Astrocyte (in vitro differentiated cells and primary cell): ENCODE data around the gene EVC2. TPM values are rescaled to one million over a fixed set of nuclear protein-coding genes. Genes with fewer than 3 reads are reported as not detected.

Source experiments
- DNase-seq: peaks from one replicate; pipeline ENCODE4 v3.0.0-alpha.2; 2010; ENCODE audit warnings: low read depth
- FAIRE-seq: peaks from 2 replicates; lab custom pipeline; 2011; peaks lifted over from hg19 to GRCh38; lab: Jason Lieb, UNC
- H2AFZ ChIP-seq: 2 replicates; pipeline ENCODE4 v1.6.0; 2012; ENCODE audit warnings: low read depth, low read length, inconsistent platforms
- H3K27ac ChIP-seq: 2 replicates; pipeline ENCODE4 v1.5.1; 2011; ENCODE audit warnings: low read depth, low read length, inconsistent platforms
- H3K27me3 ChIP-seq: 2 replicates; pipeline ENCODE4 v1.6.0; 2011; ENCODE audit warnings: low read length, inconsistent platforms; ENCODE audit not compliant: insufficient read depth
- H3K36me3 ChIP-seq: 2 replicates; pipeline ENCODE4 v1.5.1; 2011; ENCODE audit warnings: low read length, inconsistent platforms; ENCODE audit not compliant: insufficient read depth
- H3K4me1 ChIP-seq: 2 replicates; pipeline ENCODE4 v1.5.1; 2011; ENCODE audit warnings: low read length, inconsistent platforms; ENCODE audit not compliant: insufficient read depth
- H3K4me2 ChIP-seq: 2 replicates; pipeline ENCODE4 v1.6.0; 2012; ENCODE audit warnings: low read length, inconsistent platforms
- H3K4me3 ChIP-seq: 2 replicates; pipeline ENCODE4 v1.5.1; 2011; ENCODE audit warnings: low read depth, mild to moderate bottlenecking, low read length, inconsistent platforms; ENCODE audit not compliant: insufficient read depth
- H3K79me2 ChIP-seq: 2 replicates; pipeline ENCODE4 v1.6.0; 2012; ENCODE audit warnings: mild to moderate bottlenecking, low read length, inconsistent platforms; ENCODE audit not compliant: insufficient read depth
- H3K9ac ChIP-seq: 2 replicates; pipeline ENCODE4 v1.6.0; 2012; ENCODE audit warnings: mild to moderate bottlenecking, low read length, inconsistent platforms
- H3K9me3 ChIP-seq: 2 replicates; pipeline ENCODE4 v1.5.1; 2012; ENCODE audit warnings: low read depth, mild to moderate bottlenecking, low read length, inconsistent platforms; ENCODE audit not compliant: insufficient read depth
- H4K20me1 ChIP-seq: 2 replicates; pipeline ENCODE4 v1.6.0; 2012; ENCODE audit warnings: low read length, inconsistent platforms; ENCODE audit not compliant: insufficient read depth
- H3K27ac Mint-ChIP-seq: one replicate; pipeline ENCODE4 v1.8.0; 2021; ENCODE audit warnings: mild to moderate bottlenecking, mixed read lengths; ENCODE audit not compliant: unreplicated experiment
- H3K27me3 Mint-ChIP-seq: one replicate; pipeline ENCODE4 v1.8.0; 2021; ENCODE audit warnings: low read depth, mixed read lengths; ENCODE audit not compliant: unreplicated experiment
- H3K36me3 Mint-ChIP-seq: one replicate; pipeline ENCODE4 v1.8.0; 2021; ENCODE audit warnings: low read depth, mixed read lengths; ENCODE audit not compliant: unreplicated experiment
- H3K4me1 Mint-ChIP-seq: one replicate; pipeline ENCODE4 v1.8.0; 2021; ENCODE audit warnings: low read depth, mixed read lengths; ENCODE audit not compliant: unreplicated experiment
- H3K4me3 Mint-ChIP-seq: one replicate; pipeline ENCODE4 v1.8.0; 2021; ENCODE audit warnings: mild to moderate bottlenecking, moderate library complexity, mixed read lengths; ENCODE audit not compliant: unreplicated experiment
- H3K9me3 Mint-ChIP-seq: one replicate; pipeline ENCODE4 v1.8.0; 2021; ENCODE audit warnings: mild to moderate bottlenecking, mixed read lengths; ENCODE audit not compliant: unreplicated experiment
- CTCF ChIP-seq: IDR thresholded peaks from 2 replicates; pipeline ENCODE4 v1.5.1; 2011; ENCODE audit warnings: low read depth, mild to moderate bottlenecking, inconsistent platforms, low read length, moderate library complexity; ENCODE audit not compliant: insufficient read depth
- EZH2 ChIP-seq: IDR thresholded peaks from 2 replicates; pipeline ENCODE4 v1.6.1; 2012; ENCODE audit warnings: mild to moderate bottlenecking, low read length, inconsistent platforms; ENCODE audit not compliant: insufficient read depth
- total RNA-seq: library from RNA; stranded (reverse); gene quantifications from 2 replicates; pipeline ENCODE4 v1.2.1, GENCODE V29; 2021

EVC2 gene
- total RNA-seq, 1 donor from 2014 or later, result 3.3 TPM

GRCh38 chr4:5553801-5554200 lies 154.6 kb downstream of the EVC2 start:
- Mint-ChIP-seq H3K27ac (no peak overlapping the region), H3K4me3 (no peak overlapping the region), H3K9me3 (peaks cover 11% of the 10 kb centered on the region), H3K27me3 (no peaks in the 10 kb centered on the region), H3K4me1 (no peaks in the 10 kb centered on the region), H3K36me3 (peaks cover 24% of the 10 kb centered on the region)
- Histone ChIP-seq H2AFZ (no peak overlapping the region), H3K9me3 (no peaks in the 10 kb centered on the region), H3K27me3 (no peaks in the 10 kb centered on the region), H3K4me3 (no peak overlapping the region), H3K9ac (no peak overlapping the region), H3K79me2 (no peaks in the 10 kb centered on the region), H3K27ac (no peak overlapping the region), H3K4me2 (no peak overlapping the region), H3K4me1 (no peaks in the 10 kb centered on the region), H3K36me3 (no peaks in the 10 kb centered on the region), H4K20me1 (no peaks in the 10 kb centered on the region)
- DNase-seq (no peak), FAIRE-seq (no peak)
- TF ChIP-seq CTCF (no peak), EZH2 (no peak)

- Mint-ChIP-seq H3K9me3 (peaks cover 11% of the 10 kb centered on the region), H3K27me3 (no peaks in the 10 kb centered on the region), H3K36me3 (peaks cover 23% of the 10 kb centered on the region), H3K4me1 (no peaks in the 10 kb centered on the region), H3K4me3 (no peak overlapping the region), H3K27ac (no peak overlapping the region)
- Histone ChIP-seq H3K79me2 (no peaks in the 10 kb centered on the region), H3K36me3 (no peaks in the 10 kb centered on the region), H3K4me3 (no peak overlapping the region), H3K4me2 (no peak overlapping the region), H3K27ac (no peak overlapping the region), H3K27me3 (no peaks in the 10 kb centered on the region), H3K9me3 (no peaks in the 10 kb centered on the region), H3K9ac (no peak overlapping the region), H3K4me1 (no peaks in the 10 kb centered on the region), H2AFZ (no peak overlapping the region), H4K20me1 (no peaks in the 10 kb centered on the region)
- no peak for FAIRE-seq
- no peak for DNase-seq
- TF ChIP-seq EZH2, result no peak
- no peak for TF ChIP-seq CTCF
Observed at GRCh38 chr4:5552451-5552850, 155.9 kb downstream of the EVC2 start.

GRCh38 chr4:5547651-5548249 lies 160.6 kb downstream of the EVC2 start:
- FAIRE-seq, result no peak

More at GRCh38 chr4:5547651-5548249, 160.6 kb downstream of the EVC2 start:
- Histone ChIP-seq H3K4me3 (no peak overlapping the region), H3K27ac (no peak overlapping the region), H2AFZ (no peak overlapping the region), H4K20me1 (no peaks in the 10 kb centered on the region), H3K27me3 (no peaks in the 10 kb centered on the region), H3K79me2 (no peaks in the 10 kb centered on the region), H3K36me3 (no peaks in the 10 kb centered on the region), H3K4me1 (no peaks in the 10 kb centered on the region), H3K9me3 (no peaks in the 10 kb centered on the region), H3K9ac (no peak overlapping the region), H3K4me2 (no peak overlapping the region)
- Mint-ChIP-seq H3K27me3 (peaks cover 2% of the 10 kb centered on the region), H3K4me3 (no peak overlapping the region), H3K9me3 (peaks cover 13% of the 10 kb centered on the region), H3K4me1 (no peaks in the 10 kb centered on the region), H3K36me3 (peaks cover 24% of the 10 kb centered on the region), H3K27ac (no peak overlapping the region)
- TF ChIP-seq EZH2, result no peak
- no peak for TF ChIP-seq CTCF
- DNase-seq, result no peak
